Neutrophil (primary cell): ENCODE measurements around the gene OXCT1.

Experiments used
- H3K27ac ChIP-seq: fragments of 200-600 bp; sonication (generic); 2 replicates; pipeline ENCODE4 v1.5.1; 2016; ENCODE audit warnings: mild to moderate bottlenecking, moderate library complexity
- H3K27me3 ChIP-seq: fragments of 200-600 bp; sonication (generic); 2 replicates; pipeline ENCODE4 v1.6.0; 2016; ENCODE audit warnings: mild to moderate bottlenecking
- H3K36me3 ChIP-seq: fragments of 200-600 bp; sonication (generic); 2 replicates; pipeline ENCODE4 v1.5.1; 2017
- H3K4me1 ChIP-seq, 2 experiments: fragments of 200-600 bp in 1 of 2; sonication (generic) in 1 of 2; 1 replicate in 1 of 2; 2 replicates in 1 of 2; pipeline versions ENCODE4 v1.5.1 to v1.6.1; 2013 to 2016; ENCODE audit warnings: low read depth in 1 of 2, low read length in 1 of 2, mild to moderate bottlenecking in 1 of 2, moderate library complexity in 1 of 2; ENCODE audit not compliant: control insufficient read depth in 1 of 2, insufficient read depth in 1 of 2
- H3K4me3 ChIP-seq, 2 experiments: fragments of 200-600 bp in 1 of 2; sonication (generic) in 1 of 2; 1 replicate in 1 of 2; 2 replicates in 1 of 2; pipeline ENCODE4 v1.5.1; 2013 to 2016; ENCODE audit warnings: low read depth in 1 of 2, low read length in 1 of 2, mild to moderate bottlenecking in 1 of 2, moderate library complexity in 1 of 2
- H3K9me3 ChIP-seq: fragments of 200-600 bp; sonication (generic); 2 replicates; pipeline ENCODE4 v1.5.1; 2016
- CTCF ChIP-seq: fragments of 200-600 bp; sonication (generic); IDR thresholded peaks from 2 replicates; pipeline ENCODE4 v1.5.1; 2016; ENCODE audit warnings: antibody characterized with exemption

The OXCT1 gene

GRCh38 chr5:41787265-41787664 is 83.0 kb downstream of the OXCT1 start:
- H3K9me3 ChIP-seq = no peaks in the 10 kb centered on the region
- no peak overlapping the region for H3K27ac ChIP-seq
- no peaks in the 10 kb centered on the region for H3K4me1 ChIP-seq
- no peak for TF ChIP-seq CTCF
- H3K4me3 ChIP-seq = no peak overlapping the region
- no peaks in the 10 kb centered on the region for H3K27me3 ChIP-seq
- H3K36me3 ChIP-seq = peaks cover 6% of the 10 kb centered on the region

- no peak overlapping the region for H3K4me3 ChIP-seq
- no peaks in the 10 kb centered on the region for H3K27me3 ChIP-seq
- H3K36me3 ChIP-seq = peaks cover 6% of the 10 kb centered on the region
- TF ChIP-seq CTCF = no peak
- H3K9me3 ChIP-seq = no peaks in the 10 kb centered on the region
- H3K4me1 ChIP-seq = no peaks in the 10 kb centered on the region
- H3K27ac ChIP-seq = no peak overlapping the region
These were observed 85.2 kb downstream of the OXCT1 start for GRCh38 chr5:41785061-41785460.

GRCh38 chr5:41778410-41778809 is 91.8 kb downstream of the OXCT1 start:
- no peak overlapping the region for H3K27ac ChIP-seq
- H3K36me3 ChIP-seq = no peaks in the 10 kb centered on the region
- H3K4me3 ChIP-seq = no peak overlapping the region
- H3K4me1 ChIP-seq = no peaks in the 10 kb centered on the region
- H3K9me3 ChIP-seq = no peaks in the 10 kb centered on the region
- TF ChIP-seq CTCF = no peak
- no peaks in the 10 kb centered on the region for H3K27me3 ChIP-seq

- Histone ChIP-seq H3K4me3 (no peak overlapping the region), H3K36me3 (no peaks in the 10 kb centered on the region), H3K9me3 (no peaks in the 10 kb centered on the region), H3K4me1 (no peaks in the 10 kb centered on the region), H3K27me3 (no peaks in the 10 kb centered on the region), H3K27ac (no peak overlapping the region)
- TF ChIP-seq CTCF = no peak
These were observed 93.8 kb downstream of the OXCT1 start for GRCh38 chr5:41776435-41776834.

GRCh38 chr5:41773799-41774198 is 96.4 kb downstream of the OXCT1 start:
- H3K9me3 ChIP-seq = no peaks in the 10 kb centered on the region
- TF ChIP-seq CTCF = no peak
- no peaks in the 10 kb centered on the region for H3K36me3 ChIP-seq
- no peak overlapping the region for H3K27ac ChIP-seq
- H3K4me3 ChIP-seq = no peak overlapping the region
- no peaks in the 10 kb centered on the region for H3K27me3 ChIP-seq
- H3K4me1 ChIP-seq = no peaks in the 10 kb centered on the region
